ENCODE measurements around the gene MRPL58.
A peak's percentile ranks its signal among the peaks of the same experiment; 100 is the strongest.

The MRPL58 gene

GRCh38 chr17:75049057-75049456, 36.6 kb downstream of the MRPL58 start:
- H3K9me3 ChIP-seq, result no peaks in the 10 kb centered on the region
- H3K36me3 ChIP-seq, result peaks cover 17 to 36% (median 27%) of the 10 kb centered on the region in 3 donors
- peak overlapping the region; percentile 97 to 99 for H3K27ac ChIP-seq
- TF ChIP-seq CTCF (IDR thresholded peaks at IDR 0.05), result no peak
- no peak for DNase-seq
- no peaks in the 10 kb centered on the region for H3K27me3 ChIP-seq
- H3K4me1 ChIP-seq, result peaks cover 0 to 32% (median 23%) of the 10 kb centered on the region in 4 donors
- intact Hi-C loops (cut with DNase I; ENCODE audit: low total_unique reads), result no loop called here
- H3K4me3 ChIP-seq, result no peak overlapping the region

GRCh38 chr17:75049706-75050105, 37.2 kb downstream of the MRPL58 start:
- peaks cover 0 to 29% (median 23%) of the 10 kb centered on the region in 4 donors for H3K4me1 ChIP-seq
- no peaks in the 10 kb centered on the region for H3K9me3 ChIP-seq
- peaks cover 23 to 42% (median 31%) of the 10 kb centered on the region in 3 donors for H3K36me3 ChIP-seq
- no peak overlapping the region for H3K27ac ChIP-seq
- intact Hi-C loops (cut with DNase I; ENCODE audit: low total_unique reads), result no loop called here
- H3K4me3 ChIP-seq, result no peak overlapping the region
- TF ChIP-seq CTCF (IDR thresholded peaks at IDR 0.05), result no peak
- peak in 1 of 2 donors; percentile 13 for DNase-seq
- no peaks in the 10 kb centered on the region for H3K27me3 ChIP-seq

GRCh38 chr17:75051941-75052340, 39.5 kb downstream of the MRPL58 start:
- H3K9me3 ChIP-seq, result no peaks in the 10 kb centered on the region
- H3K4me1 ChIP-seq, result peaks cover 0 to 21% (median 15%) of the 10 kb centered on the region in 4 donors
- H3K27ac ChIP-seq, result no peak overlapping the region
- no peaks in the 10 kb centered on the region for H3K27me3 ChIP-seq
- intact Hi-C loops (cut with DNase I; ENCODE audit: low total_unique reads), result no loop called here
- no peak for TF ChIP-seq CTCF (IDR thresholded peaks at IDR 0.05)
- no peak overlapping the region for H3K4me3 ChIP-seq
- H3K36me3 ChIP-seq, result peaks cover 30 to 56% (median 31%) of the 10 kb centered on the region in 3 donors
- DNase-seq, result peak in 1 of 2 donors; percentile 12

GRCh38 chr17:75059369-75060345, 47.2 kb downstream of the MRPL58 start:
- intact Hi-C loops (cut with DNase I; ENCODE audit: low total_unique reads), result no loop called here

More at GRCh38 chr17:75059369-75060345, 47.2 kb downstream of the MRPL58 start:
- peaks cover 0 to 11% (median under 1%) of the 10 kb centered on the region in 4 donors for H3K4me1 ChIP-seq
- peaks cover 19 to 76% (median 55%) of the 10 kb centered on the region in 3 donors for H3K36me3 ChIP-seq
- peak; percentile 39 to 63 for DNase-seq
- H3K27me3 ChIP-seq, result no peaks in the 10 kb centered on the region
- peak overlapping the region in 1 of 2 donors; percentile 30 for H3K27ac ChIP-seq
- no peak overlapping the region for H3K4me3 ChIP-seq
- TF ChIP-seq CTCF (IDR thresholded peaks at IDR 0.05), result peak in 1 of 2 experiments; percentile 30
- no peaks in the 10 kb centered on the region for H3K9me3 ChIP-seq
